ENCODE data around the gene PRKCI.

The PRKCI gene

DNA sequence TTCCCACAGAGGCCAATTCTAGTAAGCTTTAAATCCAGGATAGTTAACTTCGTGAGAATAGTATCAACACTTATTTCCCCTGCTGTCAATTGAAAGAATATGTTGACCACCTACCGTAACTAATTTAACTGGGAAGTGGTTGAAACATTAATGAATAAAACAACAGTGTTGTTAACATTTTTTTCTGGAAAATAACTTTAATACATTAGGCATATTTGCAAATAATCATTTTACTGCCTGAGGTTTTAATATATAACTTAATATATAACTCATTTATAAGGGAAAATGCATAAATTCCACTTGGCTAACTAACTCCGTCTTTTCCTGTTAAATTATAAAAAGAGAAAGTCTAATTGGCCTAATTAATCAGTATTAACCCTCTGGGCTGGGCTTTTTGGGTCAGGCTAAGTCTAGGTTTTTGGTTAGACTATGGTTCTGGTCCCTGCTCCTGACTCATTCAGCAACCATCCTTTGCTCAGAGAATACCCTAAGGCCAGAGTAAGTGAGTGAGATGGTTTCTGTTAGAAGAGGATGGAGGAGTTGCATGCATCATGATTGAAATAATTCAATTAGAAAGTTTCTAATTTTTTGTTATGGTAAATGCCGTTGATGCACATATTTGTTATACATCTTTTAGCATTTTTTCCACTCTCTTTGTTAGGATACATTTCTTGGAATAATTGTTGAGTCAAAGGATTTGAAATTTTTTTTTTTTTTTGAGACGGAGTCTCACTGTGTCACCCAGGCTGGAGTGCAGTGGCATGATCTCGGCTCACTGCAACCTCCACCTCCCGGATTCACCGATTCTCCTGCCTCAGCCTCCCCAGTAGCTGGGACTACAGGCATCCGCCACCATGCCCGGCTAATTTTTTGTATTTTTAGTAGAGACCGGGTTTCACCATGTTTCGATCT lies 124.5 kb downstream of the PRKCI start:
- DNase-seq = no peak

GRCh38 chr3:170350515-170351413 lies 128.5 kb downstream of the PRKCI start:
- no peak for DNase-seq

- DNase-seq = peak in 1 of 2 donors; percentile 17
These were observed 130.7 kb downstream of the PRKCI start for GRCh38 chr3:170352936-170353335.

DNA sequence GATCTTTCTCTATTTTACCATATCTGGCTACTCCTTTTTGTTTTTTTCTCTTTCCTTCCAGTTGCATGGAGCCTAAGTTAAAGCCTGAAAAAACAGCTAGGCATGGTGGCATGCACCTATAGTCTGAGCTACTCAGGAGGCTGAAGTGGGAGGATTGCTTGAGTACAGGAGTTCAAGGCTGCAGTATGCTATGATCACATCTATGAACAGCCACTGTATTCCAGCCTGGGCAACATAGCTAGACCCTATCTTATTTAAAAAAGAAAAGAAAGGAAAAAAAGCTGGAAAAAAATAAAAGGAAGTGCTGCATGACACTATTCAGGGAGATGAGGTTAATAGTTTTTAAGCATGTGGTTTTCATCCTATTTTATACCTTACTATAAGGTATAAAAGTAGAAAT lies 131.3 kb downstream of the PRKCI start:
- no peak for DNase-seq

- DNase-seq = no peak
These were observed 132.5 kb downstream of the PRKCI start for GRCh38 chr3:170354760-170355159.

All from CD4-positive, alpha-beta T cell treated with Interferon alpha-2 for 1 hour (primary cell).